ENCODE data around the gene CTNNAL1.

DNA sequence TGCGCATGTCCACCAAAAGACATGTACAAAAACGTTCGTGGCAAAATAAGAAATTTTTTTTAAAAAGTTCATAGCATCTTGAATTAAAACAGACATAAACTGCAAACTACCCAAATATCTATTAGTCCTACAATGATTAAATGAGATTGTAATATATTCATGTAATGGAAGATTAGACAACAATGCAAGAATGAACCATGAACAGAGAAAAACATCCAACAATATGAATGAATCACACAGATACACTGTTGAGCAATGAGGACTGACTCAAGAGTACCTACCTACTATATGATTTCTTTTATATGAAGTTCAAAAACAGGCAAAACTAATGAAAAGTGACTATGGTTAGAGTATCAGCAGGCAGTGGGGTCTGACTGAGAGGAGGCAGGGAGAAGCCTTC, 17.9 kb upstream of the CTNNAL1 start:
- TF ChIP-seq, protein P1, sequence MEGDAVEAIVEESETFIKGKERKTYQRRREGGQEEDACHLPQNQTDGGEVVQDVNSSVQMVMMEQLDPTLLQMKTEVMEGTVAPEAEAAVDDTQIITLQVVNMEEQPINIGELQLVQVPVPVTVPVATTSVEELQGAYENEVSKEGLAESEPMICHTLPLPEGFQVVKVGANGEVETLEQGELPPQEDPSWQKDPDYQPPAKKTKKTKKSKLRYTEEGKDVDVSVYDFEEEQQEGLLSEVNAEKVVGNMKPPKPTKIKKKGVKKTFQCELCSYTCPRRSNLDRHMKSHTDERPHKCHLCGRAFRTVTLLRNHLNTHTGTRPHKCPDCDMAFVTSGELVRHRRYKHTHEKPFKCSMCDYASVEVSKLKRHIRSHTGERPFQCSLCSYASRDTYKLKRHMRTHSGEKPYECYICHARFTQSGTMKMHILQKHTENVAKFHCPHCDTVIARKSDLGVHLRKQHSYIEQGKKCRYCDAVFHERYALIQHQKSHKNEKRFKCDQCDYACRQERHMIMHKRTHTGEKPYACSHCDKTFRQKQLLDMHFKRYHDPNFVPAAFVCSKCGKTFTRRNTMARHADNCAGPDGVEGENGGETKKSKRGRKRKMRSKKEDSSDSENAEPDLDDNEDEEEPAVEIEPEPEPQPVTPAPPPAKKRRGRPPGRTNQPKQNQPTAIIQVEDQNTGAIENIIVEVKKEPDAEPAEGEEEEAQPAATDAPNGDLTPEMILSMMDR (IDR thresholded peaks at IDR 0.05) = no peak
- no peak for TF ChIP-seq POLR2A (IDR thresholded peaks at IDR 0.05)

Measured in thyroid gland (tissue), 4 donors.